Lung (tissue), 12 donors: Measurements from ENCODE around the gene C10orf95. TPM values are rescaled to one million over a fixed set of nuclear protein-coding genes. Genes with fewer than 3 reads are reported as not detected.

ENCODE experiments used
- ATAC-seq: fragments of 200-7000 bp; cut with Tn5 transposase; one replicate; pipeline ENCODE4 v1.9.1; 2020; ENCODE audit warnings: moderate number of reproducible peaks; ENCODE audit not compliant: insufficient read depth, low FRiP score
- DNase-seq, 3 donors: peaks; one replicate each; pipeline ENCODE4 v3.0.0-alpha.2; 2013 to 2017
- H3K27ac ChIP-seq, 2 donors: one replicate each; pipeline ENCODE4 v1.5.1; 2013; ENCODE audit warnings: mild to moderate bottlenecking in 2 of 2, moderate library complexity in 2 of 2, control low read depth in 1 of 2, inconsistent platforms in 1 of 2, low read depth in 1 of 2, low read length in 1 of 2
- H3K27me3 ChIP-seq, 3 donors: one replicate each; pipeline ENCODE4 v1.5.1; 2013; ENCODE audit warnings: low read length in 2 of 3; ENCODE audit not compliant: control insufficient read depth in 3 of 3, insufficient read depth in 3 of 3
- H3K36me3 ChIP-seq, 4 donors: one replicate each; pipeline ENCODE4 v1.5.1; 2013; ENCODE audit warnings: low read length in 4 of 4, mild to moderate bottlenecking in 1 of 4, moderate library complexity in 1 of 4; ENCODE audit not compliant: control insufficient read depth in 4 of 4, insufficient read depth in 4 of 4
- H3K4me1 ChIP-seq, 5 donors: one replicate each; pipeline ENCODE4 v1.5.1; 2013; ENCODE audit warnings: low read length in 5 of 5, mild to moderate bottlenecking in 2 of 5, moderate library complexity in 1 of 5; ENCODE audit not compliant: control insufficient read depth in 5 of 5, insufficient read depth in 5 of 5
- H3K4me3 ChIP-seq: one replicate; pipeline ENCODE4 v1.5.1; 2013; ENCODE audit warnings: mild to moderate bottlenecking, control low read depth, moderate library complexity
- H3K9ac ChIP-seq, 2 donors: one replicate each; pipeline ENCODE4 v1.5.1; 2013; ENCODE audit warnings: low read length in 2 of 2, control low read depth in 1 of 2; ENCODE audit not compliant: insufficient read depth in 1 of 2
- H3K9me3 ChIP-seq, 4 donors: one replicate each; pipeline ENCODE4 v1.5.1; 2013; ENCODE audit warnings: low read length in 3 of 4, mild to moderate bottlenecking in 1 of 4, moderate library complexity in 1 of 4; ENCODE audit not compliant: control insufficient read depth in 4 of 4, insufficient read depth in 3 of 4
- CTCF ChIP-seq: IDR thresholded peaks from 2 replicates; pipeline ENCODE4 v1.5.1; 2012; ENCODE audit warnings: mild to moderate bottlenecking; ENCODE audit errors: control extremely low read depth, extremely low read depth
- WGBS, 2 donors: extraction: QIAGEN DNeasy Blood & Tissue Kit; methylation state at CpG; one replicate each; pipeline ENCODE4 v1.1.7; 2013; 5-methylcytosine and 5-hydroxymethylcytosine counted together
- polyA plus RNA-seq, 2 donors: library from polyadenylated mRNA; stranded (reverse); fragments of 200-250 nt; gene quantifications; one replicate each; pipeline ENCODE4 v1.2.1, GENCODE V29; 2013
- total RNA-seq, 2 donors: library from RNA; depleted of rRNA in 1 of 2; stranded (reverse); fragments of >200 nt in 1 of 2; gene quantifications; one replicate each; pipeline ENCODE4 v1.2.1, GENCODE V29; 2014 to 2021
- donor health status: control.
- donor health status: control.
- donor health status: Bipolar disorder and iron deficiency.
- donor health status: healthy.
- donor health status: DM: yes; HTN: yes; CAD: no.

C10orf95 gene
- total and polyA plus RNA-seq, 4 donors = 3.9 to 20.4 (median 6.2) TPM

GRCh38 chr10:102421757-102422512 lies 29.4 kb downstream of the C10orf95 start:
- ATAC-seq = peak; percentile 20
- Histone ChIP-seq H3K36me3 (peaks cover 0 to 17% (median 9%) of the 10 kb centered on the region in 4 donors), H3K27me3 (peaks cover 0 to 17% (median 8%) of the 10 kb centered on the region in 3 donors), H3K4me1 (peaks cover 0 to 28% (median 16%) of the 10 kb centered on the region in 5 donors), H3K9ac (no peak overlapping the region), H3K4me3 (peak overlapping the region; percentile 88), H3K9me3 (no peaks in the 10 kb centered on the region), H3K27ac (peak overlapping the region; percentile 89 to 91)
- 0 to 1% methylated on average over 49 to 62 of the region's 62 CpGs for WGBS, 2 donors
- DNase-seq = no peak
- TF ChIP-seq CTCF = no peak

GRCh38 chr10:102421507-102421756 lies 29.9 kb downstream of the C10orf95 start:
- peaks cover 0 to 28% (median 16%) of the 10 kb centered on the region in 5 donors for H3K4me1 ChIP-seq
- H3K9me3 ChIP-seq = no peaks in the 10 kb centered on the region
- no peak for ATAC-seq
- peak overlapping the region; percentile 89 to 91 for H3K27ac ChIP-seq
- no peak for DNase-seq
- peak overlapping the region; percentile 88 for H3K4me3 ChIP-seq
- H3K36me3 ChIP-seq = peaks cover 0 to 17% (median 9%) of the 10 kb centered on the region in 4 donors
- H3K9ac ChIP-seq = no peak overlapping the region
- peaks cover 0 to 17% (median 8%) of the 10 kb centered on the region in 3 donors for H3K27me3 ChIP-seq
- 0% methylated on average over 5 to 14 of the region's 14 CpGs for WGBS, 2 donors
- no peak for TF ChIP-seq CTCF

GRCh38 chr10:102420714-102421506 lies 30.4 kb downstream of the C10orf95 start, which contains the start of gene FBXL15:
TSS of gene FBXL15 (plus strand) at chr10:102420836. CDS start at chr10:102421130, 294 bp downstream.
- Histone ChIP-seq H3K27me3 (peaks cover 0 to 17% (median 8%) of the 10 kb centered on the region in 3 donors), H3K9ac (peak within 1 kb of the TSS in 1 of 2 donors; percentile 82), H3K36me3 (peaks cover 0 to 17% (median 9%) of the 10 kb centered on the region in 4 donors), H3K4me1 (peaks cover 0 to 28% (median 16%) of the 10 kb centered on the region in 5 donors), H3K4me3 (peak within 1 kb of the TSS; percentile 88), H3K27ac (peak within 1 kb of the TSS; percentile 89 to 91), H3K9me3 (no peaks in the 10 kb centered on the region)
- peak; percentile 98 to 99 (median 98) for DNase-seq
- ATAC-seq = peak; percentile 87
- WGBS, 2 donors = 0 to 1% methylated on average over 54 to 66 of the region's 66 CpGs
- TF ChIP-seq CTCF = peak; percentile 35
